Astrocyte of the cerebellum (primary cell): Measurements from ENCODE around the gene HAUS7.

Experiments used
- DNase-seq: peaks from one replicate; pipeline ENCODE4 v3.0.0-alpha.2; 2011; ENCODE audit warnings: low read depth
- H3K4me3 ChIP-seq: 2 replicates; pipeline ENCODE4 v1.5.1; 2011; ENCODE audit warnings: mild to moderate bottlenecking, low read depth, low read length, moderate library complexity
- CTCF ChIP-seq: IDR thresholded peaks from 2 replicates; pipeline ENCODE4 v1.5.1; 2012; ENCODE audit warnings: low read length, low read depth, moderate library complexity, mild to moderate bottlenecking; ENCODE audit errors: missing control alignments
- in situ Hi-C: cut with HindIII; loops from 2 replicates; pipeline ENCODE4 v1.10.0; 2017; ENCODE audit warnings: low sequenced_read_pairs

Gene HAUS7

GRCh38 chrX:153500676-153501280 is 30.4 kb upstream of the HAUS7 start:
- H3K4me3 ChIP-seq, result no peak overlapping the region
- in situ Hi-C loops, result no loop called here
- no peak for DNase-seq
- TF ChIP-seq CTCF, result no peak

GRCh38 chrX:153499876-153500275 is 29.5 kb upstream of the HAUS7 start:
- H3K4me3 ChIP-seq, result peak overlapping the region; percentile 14
- in situ Hi-C loops, result no loop called here
- TF ChIP-seq CTCF, result no peak
- no peak for DNase-seq

- no peak for DNase-seq
- no peak for TF ChIP-seq CTCF
- in situ Hi-C loops, result no loop called here
- peak overlapping the region; percentile 14 for H3K4me3 ChIP-seq
These were observed 29.0 kb upstream of the HAUS7 start for GRCh38 chrX:153499341-153499740.

- in situ Hi-C loops, result no loop called here
- DNase-seq, result no peak
- TF ChIP-seq CTCF, result no peak
- no peak overlapping the region for H3K4me3 ChIP-seq
These were observed 28.1 kb upstream of the HAUS7 start for GRCh38 chrX:153498453-153498852.

GRCh38 chrX:153496590-153496959 is 26.2 kb upstream of the HAUS7 start:
- no peak for TF ChIP-seq CTCF
- in situ Hi-C loops, result no loop called here
- no peak for DNase-seq
- H3K4me3 ChIP-seq, result peak overlapping the region; percentile 51

GRCh38 chrX:153495903-153496589 is 25.7 kb upstream of the HAUS7 start:
- TF ChIP-seq CTCF, result no peak
- peak overlapping the region; percentile 51 for H3K4me3 ChIP-seq
- no peak for DNase-seq
- in situ Hi-C loops, result no loop called here

- in situ Hi-C loops, result no loop called here
- H3K4me3 ChIP-seq, result peak overlapping the region; percentile 51
These were observed 25.0 kb upstream of the HAUS7 start for GRCh38 chrX:153495362-153495751.

More at GRCh38 chrX:153495362-153495751, 25.0 kb upstream of the HAUS7 start:
- no peak for DNase-seq
- TF ChIP-seq CTCF, result no peak
